Suppressor macrophage treated with lipopolysaccharide for 1 hour (primary cell): ENCODE data around the gene IL4I1.

Experiments used
- DNase-seq, 3 donors: peaks; one replicate each; pipeline ENCODE4 v3.0.0-alpha.2; 2020 to 2022

Gene IL4I1

DNA sequence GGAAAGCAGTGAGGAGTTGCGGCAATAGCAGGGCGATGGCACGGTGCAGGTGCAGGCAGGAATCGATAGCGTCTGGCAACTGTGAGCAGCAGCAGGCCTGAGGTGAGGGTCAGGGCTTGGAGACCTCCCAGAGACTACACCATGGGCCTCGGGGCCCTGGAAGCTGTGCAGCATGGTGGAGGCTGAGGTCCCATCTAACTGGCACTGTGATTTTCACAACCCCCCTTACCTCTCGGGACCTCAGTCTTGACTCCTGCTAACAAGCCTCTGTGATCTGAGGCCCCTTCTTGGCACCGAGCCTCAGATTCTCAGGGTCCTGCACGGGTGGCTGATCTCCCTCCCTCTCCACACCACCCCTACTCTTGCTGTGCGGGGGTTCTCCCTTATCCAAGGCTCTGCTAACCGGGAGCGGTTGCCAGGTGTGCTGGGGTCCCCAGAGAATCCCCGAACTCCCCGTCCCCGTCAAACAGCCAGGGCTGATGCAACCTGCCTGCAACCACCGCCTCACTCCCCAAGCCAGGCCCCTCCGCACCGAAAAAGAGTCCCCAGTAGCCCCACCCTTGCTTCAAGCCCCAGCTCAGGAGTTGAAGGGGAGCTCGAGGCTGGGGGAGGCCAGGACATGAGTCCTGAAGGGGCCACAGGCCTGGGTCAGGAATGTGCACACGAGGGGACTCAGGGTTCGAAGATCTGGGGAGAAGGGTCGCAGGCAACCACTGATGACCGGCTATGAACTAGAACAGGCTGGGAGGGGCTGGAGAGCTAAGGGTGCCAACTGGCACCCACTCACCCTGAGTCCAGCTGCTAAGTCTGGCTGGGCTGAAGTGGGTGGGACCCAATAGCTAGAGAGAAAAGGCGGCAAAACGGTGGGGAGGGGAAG, 27.6 kb upstream of the IL4I1 start:
- DNase-seq, result no peak

DNA sequence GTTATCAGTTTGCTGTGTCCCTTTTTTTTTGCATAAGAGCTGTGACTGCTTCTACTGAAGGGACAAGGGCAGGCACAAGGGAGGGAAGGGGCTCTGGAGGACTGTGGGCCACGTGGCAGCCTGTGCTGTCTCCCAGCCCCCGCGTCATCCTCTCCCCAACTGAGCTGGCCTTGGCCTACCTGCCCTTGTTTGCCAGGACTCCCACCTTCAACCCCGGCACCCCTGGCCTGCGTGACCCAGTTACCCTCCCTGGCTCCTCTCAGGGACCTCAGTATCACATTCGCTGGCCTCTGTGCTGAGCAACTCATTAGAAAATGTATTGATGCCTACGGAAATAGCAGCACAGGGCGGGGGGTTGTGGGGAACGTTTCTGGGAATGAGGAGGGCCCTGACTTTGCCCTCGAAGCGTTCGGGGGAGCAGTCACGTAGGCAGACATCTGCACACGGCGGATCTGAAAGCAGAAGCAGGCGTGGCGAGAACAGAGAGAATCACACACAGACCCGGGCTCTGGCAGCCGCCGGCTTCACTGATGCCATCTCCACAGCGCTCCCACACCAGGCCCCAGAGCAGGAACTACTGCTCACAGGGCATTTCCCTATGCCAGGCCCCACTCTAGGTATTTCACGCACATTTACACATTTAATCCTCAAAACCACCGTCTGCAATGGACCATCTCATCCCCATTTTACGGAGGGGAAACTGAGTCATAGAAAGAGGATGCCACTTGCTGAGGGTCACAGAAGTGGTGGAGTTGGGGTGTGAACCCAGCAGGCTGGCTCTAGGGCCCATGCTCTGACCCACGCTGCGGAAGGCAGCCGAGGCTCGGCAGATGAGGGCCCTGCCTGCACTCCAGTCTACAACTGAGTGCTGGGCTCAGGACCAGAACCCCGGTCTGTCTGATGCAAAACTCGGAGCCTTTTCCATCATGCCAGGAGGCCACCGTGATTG, 26.6 kb upstream of the IL4I1 start:
- peak; percentile 58 to 73 (median 70) for DNase-seq

- peak; percentile 74 to 80 (median 76) for DNase-seq
Measured at GRCh38 chr19:49921871-49922795, 25.4 kb upstream of the IL4I1 start.

- DNase-seq, result no peak
Measured at GRCh38 chr19:49920624-49921363, 24.1 kb upstream of the IL4I1 start.

- no peak for DNase-seq
Measured at GRCh38 chr19:49918089-49918488, 21.4 kb upstream of the IL4I1 start.

GRCh38 chr19:49916839-49917733, 20.4 kb upstream of the IL4I1 start:
- peak; percentile 90 to 91 (median 90) for DNase-seq

DNA sequence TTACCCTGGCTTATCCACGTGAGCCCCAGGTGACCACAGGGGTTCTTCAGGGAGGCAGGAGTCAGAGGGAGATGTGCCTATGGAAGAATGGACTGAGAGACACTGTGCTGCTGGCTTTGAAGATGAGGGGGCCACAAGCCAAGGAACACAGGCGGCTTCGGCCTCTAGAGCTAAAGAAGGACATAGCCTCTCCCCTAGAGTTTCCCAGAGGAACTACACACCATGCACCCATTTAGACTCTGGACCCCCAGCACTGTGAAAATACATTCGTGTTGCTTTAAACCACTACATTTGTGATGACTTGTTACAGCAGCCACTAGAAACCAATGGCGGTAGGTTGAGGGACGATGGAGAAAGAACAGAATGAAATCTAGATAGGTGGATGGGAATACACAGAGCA, 18.6 kb upstream of the IL4I1 start:
- DNase-seq, result no peak

DNA sequence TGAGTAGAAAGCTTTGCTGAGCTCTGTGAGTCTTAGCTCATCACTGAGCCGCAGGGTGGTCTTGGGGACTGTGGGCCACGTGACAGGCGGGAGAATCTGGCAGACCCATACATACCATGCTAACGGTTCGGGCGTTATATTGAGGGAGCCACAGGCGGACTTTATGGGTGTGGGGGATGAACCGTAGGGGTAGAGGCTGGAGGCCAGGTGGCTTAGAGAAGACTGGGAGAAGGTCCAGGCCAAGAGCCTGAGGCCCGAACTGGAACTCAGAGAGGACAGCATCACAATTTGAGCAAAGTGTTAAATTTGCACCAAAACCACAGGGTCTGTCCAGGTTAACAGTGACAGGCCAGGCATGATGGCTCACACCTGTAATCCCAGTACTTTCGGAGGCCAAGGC, 17.0 kb upstream of the IL4I1 start:
- DNase-seq, result no peak

GRCh38 chr19:49912965-49913685, 16.4 kb upstream of the IL4I1 start:
- no peak for DNase-seq

- DNase-seq, result peak; percentile 90 to 95 (median 92)
Measured at GRCh38 chr19:49911381-49912145, 14.9 kb upstream of the IL4I1 start.

DNA sequence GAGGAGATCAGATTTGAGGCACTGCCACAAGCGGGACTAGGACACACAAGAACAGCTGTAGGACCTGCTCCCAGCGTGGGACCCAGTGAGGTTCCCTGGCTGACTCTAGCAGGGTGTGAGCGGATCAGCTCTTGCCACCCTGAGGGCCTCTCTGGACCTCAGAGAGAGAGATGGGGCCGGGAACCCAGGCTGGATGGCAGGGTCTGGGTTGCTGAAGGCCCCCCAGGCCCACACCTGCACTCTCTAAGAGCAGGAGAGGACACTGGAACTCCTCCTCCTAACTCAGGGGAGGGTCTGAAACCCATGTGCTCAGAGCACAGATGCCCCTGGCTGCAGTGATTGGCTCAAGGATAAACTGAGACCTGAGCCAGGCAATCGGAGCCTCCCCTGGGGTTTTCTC, 13.5 kb upstream of the IL4I1 start:
- no peak for DNase-seq

DNA sequence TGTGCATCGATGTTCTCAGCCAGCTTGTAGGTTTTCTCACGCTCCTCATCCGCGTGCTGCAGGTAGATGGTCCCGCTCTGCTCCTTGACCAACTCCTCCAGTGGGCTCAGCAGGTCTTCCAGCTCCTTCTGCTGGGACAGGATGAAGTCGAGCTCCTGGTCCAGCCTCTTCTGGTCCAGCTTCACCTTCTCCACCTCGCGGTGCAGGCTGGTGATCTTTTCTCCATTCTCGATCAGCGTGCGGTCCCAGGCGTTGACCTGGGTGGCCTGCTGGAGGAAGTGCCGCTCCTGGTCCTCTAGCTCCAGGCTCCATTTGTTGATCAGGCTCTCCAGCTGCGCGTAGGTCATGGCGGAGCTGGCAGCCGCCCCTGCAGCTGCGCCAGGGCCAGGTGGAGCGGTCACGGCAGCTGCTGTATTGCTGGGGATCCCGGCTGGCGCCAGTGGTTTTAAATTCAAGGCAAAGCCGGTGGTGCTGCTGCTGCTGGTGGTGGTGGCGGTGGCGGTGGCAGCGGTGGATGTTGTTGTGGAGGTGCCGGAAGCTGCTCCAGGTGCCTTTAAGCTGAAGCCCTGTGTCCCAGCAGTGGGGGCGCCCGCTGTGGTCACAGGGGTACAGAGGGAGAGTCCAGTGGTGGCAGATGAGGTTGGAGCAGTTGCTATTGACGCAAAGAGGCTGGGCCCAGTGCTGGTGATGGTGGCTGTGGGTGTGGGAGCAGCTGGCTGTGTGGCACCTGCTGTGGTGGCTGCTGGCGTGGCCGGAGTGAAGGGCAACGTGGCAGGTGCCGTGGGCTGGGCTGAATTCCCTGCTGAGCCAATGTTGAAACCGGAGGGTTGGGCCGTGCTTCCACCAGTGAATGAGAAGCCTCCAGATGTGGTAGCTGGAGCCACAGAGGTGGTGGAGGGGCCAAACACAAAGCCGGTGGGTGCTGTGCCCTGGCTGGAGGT, 12.1 kb upstream of the IL4I1 start:
- DNase-seq, result no peak

DNA sequence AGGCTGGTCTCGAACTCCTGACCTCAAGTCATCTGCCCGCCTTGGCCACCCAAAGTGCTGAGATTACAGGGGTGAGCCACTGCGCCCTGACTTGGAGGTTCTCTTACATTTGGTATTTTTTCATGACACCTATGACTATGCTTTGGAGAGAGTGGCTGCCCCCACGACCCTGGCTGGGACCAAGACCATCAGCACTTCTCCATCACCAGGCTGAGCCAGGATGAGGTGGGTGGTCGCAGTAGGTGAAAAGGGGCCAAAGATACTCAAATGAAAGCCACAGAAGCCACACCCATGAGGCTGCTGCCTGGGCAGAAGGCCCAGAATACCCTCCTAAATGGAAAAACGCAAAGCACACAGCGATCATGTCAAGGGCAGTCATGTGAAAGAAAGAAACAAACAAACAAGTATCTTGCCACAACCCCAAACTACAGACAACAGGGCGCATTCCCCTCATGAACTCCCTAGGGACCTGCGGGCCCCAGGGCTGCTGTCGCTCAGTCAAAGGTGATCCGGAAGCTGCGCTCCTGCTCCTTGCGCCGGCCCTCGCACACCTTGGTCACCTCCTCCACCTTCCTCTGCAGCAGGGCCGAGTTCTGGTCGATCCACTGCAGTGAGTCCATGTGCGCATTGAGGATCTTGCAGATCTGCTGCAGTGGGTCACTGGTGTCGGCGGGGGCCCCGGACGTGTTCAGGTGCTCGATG, 11.2 kb upstream of the IL4I1 start:
- no peak for DNase-seq

DNA sequence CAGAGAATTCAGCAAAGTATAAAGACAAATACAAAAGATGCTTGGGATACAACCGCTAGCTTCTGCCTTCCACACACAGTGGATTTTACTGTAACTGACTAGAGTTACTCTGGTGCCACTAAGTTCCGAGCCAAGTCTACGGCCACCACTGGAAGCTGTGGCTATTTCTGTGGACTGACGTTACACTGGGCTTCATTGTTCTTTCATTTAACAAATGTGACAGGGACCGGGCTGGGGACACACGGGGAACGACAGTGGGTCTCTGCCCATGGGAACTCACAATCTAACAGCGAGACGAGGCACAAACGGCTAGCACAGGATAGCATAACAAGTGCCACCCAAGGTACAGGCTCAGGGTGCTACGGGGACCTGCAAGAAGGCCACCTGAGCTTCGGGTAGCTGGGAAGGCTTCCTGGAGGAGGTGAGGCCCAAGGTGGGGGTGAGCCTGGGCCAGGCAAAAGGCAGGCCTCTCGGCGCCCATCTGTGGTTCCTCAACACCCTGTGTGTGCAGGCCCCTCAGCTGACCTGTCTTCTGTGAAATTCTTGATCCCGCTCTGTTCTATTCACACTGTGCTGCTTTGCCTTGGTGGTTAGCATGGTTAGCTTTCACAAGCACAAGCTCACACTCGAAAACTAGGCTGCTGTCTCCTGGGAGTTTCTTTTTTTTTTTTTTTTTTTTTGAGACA, 10.3 kb upstream of the IL4I1 start:
- DNase-seq, result no peak

GRCh38 chr19:49904136-49904535, 7.4 kb upstream of the IL4I1 start:
- DNase-seq, result peak; percentile 86 to 94 (median 88)

DNA sequence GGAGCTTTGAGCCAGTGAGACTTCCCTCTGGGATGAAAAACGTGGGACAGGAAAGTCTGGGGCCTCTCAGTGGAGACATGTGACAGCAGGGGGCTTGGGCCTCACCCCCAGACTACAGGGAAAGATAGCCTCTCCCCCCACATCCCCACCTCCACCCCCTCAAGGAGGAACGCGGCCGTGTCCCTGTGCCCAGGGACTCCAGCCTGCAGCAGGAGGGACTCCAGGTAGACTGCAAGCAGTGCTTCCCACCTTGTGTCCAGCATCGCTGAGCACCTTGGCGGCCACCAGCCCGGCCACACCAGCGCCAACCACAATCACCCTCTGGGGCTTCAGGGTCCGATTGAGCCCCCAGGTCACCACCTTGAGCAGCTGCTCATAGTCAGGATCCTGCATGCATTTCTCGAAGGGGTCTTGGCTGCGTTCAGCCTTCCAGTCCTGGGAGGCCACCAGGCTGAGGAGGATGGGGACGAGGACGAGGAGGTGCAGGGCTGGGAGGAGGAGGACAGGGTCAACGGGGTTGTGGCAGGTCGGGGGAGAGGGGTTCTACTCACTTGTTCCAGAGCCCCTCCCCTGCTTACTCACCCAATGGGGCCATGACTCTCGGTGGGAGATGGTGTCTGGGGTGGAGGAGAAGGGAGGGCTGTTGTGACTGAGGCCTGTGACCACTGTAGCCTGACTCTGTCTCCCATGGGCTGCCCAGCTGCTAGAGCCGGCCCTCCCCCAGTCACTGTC, 955 bp downstream of the IL4I1 start:
- DNase-seq, result peak; percentile 38 to 53 (median 43)
